Peyer's patch (tissue), 4 donors: ENCODE data around the gene PBX1.
A peak's percentile ranks its signal among the peaks of the same experiment; 100 is the strongest.

Source experiments
- CTCF ChIP-seq, 6 experiments: fragments of 450-650 bp in 4 of 6; fragments of 200-600 bp in 2 of 6; sonication (generic) in 1 of 6; IDR thresholded peaks; one replicate each; pipeline ENCODE4 v1.5.1; 2017 to 2019; ENCODE audit warnings: antibody characterized with exemption in 6 of 6, mild to moderate bottlenecking in 3 of 6, moderate library complexity in 1 of 6
- POLR2A ChIP-seq, 2 donors: fragments of 450-650 bp; IDR thresholded peaks; one replicate each; pipeline ENCODE4 v1.5.1; 2017; ENCODE audit warnings: antibody characterized with exemption in 2 of 2, mild to moderate bottlenecking in 2 of 2, moderate library complexity in 2 of 2

GRCh38 chr1:164534863-164535610 lies 23.9 kb upstream of the PBX1 start:
- TF ChIP-seq POLR2A (IDR thresholded peaks at IDR 0.05): no peak
- peak in 1 of 6 experiments; percentile 5 for TF ChIP-seq CTCF (IDR thresholded peaks at IDR 0.05)
